HuH-7 (cell line): ENCODE measurements around the gene CNTN4.
"Not testable (repeated sequence)": the region's sequence is repeated elsewhere in the genome, so short reads cannot be mapped to it uniquely, and the experiment has no call there.

ENCODE experiments used
- DNase-seq: peaks from one replicate; pipeline ENCODE4 v3.0.0; 2011; ENCODE audit warnings: low spot score

The CNTN4 gene

DNA sequence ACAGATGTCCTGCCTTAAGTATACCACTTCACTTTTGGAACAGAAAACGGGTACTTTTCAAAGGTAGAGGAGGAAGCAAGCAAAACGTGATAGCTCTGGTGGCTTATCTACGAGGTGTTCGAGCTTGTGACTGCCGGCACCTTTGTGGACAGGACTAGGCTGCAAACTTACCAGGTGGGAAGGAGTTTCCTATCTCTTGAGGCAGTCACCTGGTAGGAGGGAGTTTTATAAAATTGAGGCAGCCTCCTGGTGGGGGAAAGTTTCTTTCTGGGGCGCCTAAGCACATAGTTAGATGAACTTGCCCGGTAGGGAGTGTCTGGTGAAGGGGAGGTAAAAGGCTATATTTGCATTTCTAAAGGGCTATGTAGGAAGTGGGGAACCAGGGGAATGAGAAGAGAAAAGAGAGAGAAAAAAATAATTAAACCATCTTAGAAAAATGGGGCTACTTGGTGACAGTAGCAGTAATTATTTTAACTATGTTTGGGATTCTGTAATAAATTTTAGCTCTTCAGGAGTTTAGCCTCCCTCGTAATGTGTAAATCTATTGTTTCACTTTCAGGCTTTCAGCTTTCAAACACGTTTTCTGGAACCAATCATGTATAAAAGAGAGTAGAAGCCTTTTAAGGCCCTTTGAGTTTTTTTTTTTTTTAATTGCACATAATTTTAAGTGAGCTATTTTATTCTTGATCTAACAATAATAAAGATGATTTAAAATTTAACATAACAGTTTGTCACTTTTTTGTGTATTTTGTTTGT, 880.5 kb downstream of the CNTN4 start:
- DNase-seq, result no peak

DNA sequence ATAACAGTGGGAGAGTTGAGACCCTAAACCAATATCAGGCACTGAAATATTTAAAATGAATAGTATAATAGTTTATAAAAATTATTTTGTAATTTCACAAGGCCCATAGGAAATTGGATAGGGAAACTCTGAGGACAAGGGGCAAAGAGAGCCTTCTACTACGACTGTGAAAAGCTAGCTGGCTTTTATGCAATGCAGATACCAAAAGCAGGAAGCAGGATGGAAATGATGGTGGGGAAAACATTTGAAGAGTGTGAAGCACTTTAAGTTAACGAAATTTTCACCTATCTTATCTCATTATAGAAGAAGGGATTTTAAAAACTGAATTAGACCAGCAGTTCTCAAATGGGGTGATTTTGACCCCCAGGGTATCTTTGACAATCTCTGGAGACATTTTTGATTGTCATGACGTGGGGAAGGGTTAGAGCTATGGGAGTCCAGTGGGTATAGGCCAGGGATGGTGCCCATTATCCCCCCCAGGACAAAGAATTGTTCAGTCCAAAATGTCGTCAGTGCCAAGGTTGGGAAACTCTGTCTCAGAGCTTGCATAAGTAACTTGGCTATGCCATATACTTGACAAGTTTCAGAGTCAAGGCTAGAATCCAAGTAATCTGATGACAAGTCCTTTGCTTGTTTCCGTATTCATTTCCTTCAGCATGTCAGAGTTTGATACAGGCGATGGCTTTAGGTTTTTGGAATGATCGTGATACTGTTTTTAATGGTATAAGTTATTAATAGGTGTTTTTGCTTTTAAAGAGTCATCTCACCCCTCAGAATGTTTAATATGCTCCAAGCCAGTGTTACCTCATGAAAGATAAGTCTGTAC, 885.6 kb downstream of the CNTN4 start:
- no peak for DNase-seq

DNA sequence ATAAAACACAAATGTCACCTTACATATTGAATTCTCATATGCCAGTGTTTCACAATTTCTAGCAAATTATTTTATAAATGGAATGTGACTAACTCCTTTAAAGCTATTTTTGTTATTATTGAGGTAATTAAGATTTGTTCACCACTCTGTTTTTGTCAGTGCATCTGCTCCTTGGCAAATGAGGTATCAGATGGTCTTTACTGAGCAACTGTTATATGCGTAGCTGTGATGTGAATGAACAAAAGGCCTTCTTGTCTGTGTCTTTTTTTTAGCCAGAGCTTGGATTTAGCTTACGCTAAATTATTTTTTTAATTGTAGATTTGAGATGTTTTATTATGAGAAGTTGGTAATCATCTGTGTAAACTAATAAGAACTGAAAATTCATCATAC, 886.2 kb downstream of the CNTN4 start:
- DNase-seq, result no peak

DNA sequence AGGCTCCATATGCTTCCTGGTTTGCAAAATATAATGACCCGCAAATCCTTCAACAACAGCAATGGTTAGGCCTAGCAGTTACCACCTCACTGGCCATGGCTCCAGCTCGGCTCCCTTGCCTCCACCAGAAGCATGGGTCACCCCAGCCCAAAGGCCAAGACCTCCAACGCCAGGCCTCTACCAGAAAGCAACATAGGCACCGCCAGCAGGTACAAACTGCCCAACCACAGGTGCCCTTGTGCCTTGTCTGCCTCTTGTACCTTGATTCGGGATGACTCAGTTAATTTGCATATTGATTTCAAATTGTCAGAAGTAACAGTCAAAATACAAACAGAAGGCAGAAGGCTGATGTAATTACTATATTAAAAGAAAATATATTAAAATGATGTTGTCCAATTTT, 886.8 kb downstream of the CNTN4 start:
- DNase-seq, result no peak

DNA sequence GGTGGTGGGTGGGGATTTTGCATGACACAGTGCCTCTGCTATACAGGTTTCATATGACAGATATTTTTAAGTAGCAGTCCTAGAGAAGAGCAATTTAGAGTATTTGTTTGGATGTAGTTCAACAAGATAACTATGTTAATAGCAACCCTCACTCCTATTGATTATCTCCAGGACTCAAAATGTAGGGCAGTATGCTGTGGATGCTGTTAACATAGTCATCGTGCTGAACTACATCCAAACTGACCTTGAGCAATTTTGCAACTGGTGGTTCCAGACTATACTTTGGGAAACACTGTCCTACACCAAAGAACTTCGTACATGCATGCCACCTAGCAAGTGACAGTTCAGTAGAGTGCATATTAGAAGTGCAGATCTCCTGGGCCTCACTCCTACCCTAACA, 893.9 kb downstream of the CNTN4 start:
- no peak for DNase-seq

DNA sequence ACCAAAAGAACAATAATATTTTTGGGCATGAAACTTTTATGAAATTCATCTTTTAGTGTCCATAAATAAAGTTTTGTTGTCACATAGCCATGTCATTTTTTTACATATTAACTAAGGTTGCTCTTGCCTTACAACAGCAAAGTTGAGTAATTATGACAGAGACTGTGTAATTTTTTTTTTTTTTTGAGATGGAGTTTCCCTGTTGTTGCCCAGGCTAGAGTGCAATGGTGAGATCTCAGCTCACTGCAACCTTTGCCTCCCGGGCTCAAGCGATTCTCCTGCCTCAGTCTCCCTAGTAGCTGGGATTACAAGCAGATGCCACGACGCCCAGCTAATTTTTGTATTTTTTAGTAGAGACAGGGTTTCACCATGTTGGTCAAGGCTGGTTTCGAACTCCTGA, 894.5 kb downstream of the CNTN4 start:
- DNase-seq, result not testable (repeated sequence)

DNA sequence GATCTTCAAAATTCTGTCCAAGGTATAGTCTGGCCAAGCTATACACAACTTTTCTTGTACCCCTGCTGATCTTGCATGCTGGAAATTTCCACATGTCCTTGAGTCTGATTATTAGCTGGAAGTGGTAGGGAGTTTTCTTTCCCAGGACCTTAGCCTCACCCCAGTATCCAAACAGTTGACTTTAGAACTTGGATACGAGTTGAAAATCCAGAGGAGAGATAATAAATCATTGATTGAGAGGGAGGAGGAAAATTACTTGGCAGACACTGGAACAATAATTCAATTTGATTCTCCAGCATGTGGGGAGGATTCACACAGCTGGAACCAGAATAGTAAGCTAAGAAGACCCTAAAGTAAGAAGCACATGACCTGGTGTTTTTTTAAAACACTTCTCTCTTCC, 895.1 kb downstream of the CNTN4 start:
- DNase-seq, result peak; percentile 7

DNA sequence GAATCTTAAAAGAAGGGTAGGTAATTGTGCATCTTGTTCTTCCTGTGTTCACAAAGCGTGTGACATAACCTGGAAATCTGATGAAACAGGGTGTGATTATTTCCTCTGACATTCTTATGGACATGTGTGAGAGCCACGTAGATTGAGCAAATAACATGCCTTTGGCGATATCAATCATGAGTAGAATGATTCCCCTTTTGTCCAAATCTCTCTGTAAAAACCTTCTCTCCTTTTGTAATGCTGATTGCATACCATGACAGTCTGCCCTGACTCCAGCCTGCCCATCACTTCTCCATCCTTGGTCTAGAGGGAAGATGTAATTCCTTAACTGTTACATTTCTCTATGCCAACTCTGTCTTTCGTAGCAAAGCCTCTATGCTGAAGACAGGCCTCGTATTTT, 896.5 kb downstream of the CNTN4 start:
- no peak for DNase-seq

DNA sequence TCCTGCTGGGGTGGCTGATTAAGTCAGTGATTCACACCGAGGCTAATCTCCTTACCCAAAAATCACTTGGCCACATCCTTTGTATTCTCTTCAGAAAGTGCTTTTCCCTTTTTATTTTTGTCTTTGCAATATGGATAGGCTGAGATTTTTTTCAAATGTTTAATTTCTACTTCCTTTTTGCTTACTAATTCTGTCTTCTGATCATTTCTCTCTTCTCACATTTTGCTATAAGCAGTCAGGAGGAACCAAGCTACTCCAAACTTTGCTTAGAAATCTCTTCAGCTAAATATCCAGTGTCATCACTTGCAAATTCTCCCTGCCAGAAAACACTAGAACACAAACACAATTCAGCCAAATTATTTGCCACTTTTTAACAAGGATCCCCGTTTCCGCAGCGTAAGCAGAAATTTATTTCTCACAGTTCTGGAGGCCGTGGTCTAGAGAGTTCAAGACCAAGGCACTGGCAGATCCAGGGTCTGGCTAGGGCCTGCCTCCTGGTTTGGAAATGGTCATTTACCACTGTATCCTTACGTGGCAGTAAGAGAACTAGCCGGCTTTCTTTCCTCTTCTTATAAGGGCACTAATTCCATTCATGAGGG, 906.6 kb downstream of the CNTN4 start:
- DNase-seq, result no peak

DNA sequence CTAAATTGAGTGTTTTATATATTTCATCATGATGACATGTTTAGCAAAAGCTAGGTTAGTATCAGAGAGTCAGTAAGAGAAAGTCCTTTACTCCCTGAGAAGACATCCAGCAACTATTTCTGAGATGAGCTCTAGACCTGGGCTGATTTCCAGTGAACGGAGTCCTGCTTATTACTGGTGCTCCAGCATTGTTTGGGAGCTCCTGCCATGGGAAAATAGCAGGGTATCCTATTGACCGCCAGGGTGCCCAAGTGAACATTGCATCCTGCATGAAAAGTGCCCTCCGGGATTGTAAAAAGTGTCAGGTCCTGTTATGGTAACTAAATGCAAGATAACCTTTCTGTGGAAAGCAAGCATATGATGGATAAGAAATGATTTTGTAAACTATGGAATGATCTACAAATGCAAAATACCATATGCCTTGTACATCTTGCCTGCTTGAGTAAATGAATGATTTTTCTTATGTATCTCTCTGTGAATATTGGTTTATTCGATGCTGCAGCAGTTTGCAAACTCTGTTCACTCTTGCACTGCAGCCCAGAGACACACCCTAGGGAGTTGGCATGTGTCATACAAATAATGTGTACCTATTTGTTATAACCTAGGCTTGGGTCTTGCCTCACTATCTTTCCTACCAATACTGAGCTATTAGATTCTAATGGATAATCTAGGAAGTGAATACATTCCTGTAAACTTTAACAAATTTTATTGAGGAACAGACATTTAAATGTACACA, 914.8 kb downstream of the CNTN4 start:
- DNase-seq, result no peak

DNA sequence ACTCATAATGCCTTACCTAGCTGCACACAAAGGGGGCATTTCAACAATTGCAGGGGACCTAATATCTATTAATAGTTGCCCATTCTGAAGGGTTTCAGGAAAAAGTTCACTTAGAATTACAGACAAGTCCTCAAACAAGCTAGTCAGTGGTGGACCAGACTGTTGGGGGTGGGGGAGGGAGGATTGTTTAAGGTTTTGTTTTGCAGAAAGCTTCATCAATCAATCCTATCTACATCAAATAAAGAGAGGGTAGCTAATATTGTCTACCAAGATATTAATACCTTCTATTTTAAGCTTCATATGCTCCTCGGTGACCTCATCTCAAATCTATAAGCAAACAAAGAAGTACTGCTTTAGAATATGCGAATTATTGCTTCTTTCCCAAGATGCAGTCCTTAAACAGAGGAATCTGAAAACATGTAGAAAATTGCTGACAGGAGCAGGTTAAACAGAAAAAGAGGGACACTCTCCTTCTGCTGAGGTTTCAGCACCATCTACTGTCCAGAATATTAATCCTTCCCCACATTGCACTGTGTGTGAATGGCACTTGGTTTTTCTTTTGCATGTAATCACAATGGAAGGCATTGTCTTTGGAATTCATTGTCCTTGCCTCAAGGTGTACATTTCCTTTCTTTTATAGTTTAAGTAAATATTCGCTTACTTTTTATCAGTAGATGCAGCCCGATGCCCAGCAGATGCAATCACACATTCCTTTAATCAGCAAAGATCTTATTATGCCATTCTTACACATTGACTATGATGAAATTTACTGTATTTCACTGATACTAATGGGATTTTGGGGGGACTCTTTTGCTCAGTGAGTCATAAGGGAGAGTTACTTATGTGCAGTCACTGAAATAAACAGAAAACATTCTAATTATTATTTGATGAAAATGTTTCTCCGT, 916.8 kb downstream of the CNTN4 start:
- DNase-seq, result peak; percentile 47

DNA sequence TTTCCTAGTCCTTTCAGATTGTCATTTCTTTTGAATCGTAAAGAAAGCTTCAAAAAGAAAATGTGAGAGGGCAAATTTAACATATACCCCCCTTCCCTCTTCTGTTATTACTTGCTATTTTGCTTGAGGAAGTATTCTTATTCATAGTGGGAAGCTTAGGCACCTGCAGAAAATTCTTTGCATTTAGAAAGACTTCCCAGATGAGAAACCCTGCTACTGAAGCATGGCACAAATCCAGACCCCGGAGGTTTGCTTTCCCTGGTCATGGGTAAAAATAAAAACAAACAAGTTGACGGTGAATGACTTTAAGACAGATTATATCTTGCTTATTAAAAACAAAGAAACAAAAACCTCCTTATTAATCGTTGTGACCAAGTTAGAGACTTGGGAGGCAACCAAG, 917.6 kb downstream of the CNTN4 start:
- no peak for DNase-seq

DNA sequence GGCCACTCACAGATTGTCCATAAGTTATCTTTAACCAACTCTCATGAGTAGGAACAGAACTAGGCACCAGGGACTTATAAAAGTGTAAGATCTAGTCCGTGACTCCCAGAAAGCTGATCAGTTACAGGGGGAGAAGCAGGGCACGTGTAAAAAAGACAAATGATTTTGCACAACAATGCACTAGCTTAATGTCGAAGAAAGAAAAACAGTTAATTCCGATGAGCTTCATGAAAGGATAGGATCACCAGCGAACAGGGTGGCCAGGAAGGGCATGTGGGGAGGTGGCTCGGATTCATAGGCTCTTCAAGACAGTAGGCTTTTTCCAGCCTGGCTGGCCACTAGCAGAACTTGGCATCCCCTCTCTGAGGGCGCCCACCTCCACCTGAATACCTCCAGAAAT, 921.5 kb downstream of the CNTN4 start:
- DNase-seq, result no peak

DNA sequence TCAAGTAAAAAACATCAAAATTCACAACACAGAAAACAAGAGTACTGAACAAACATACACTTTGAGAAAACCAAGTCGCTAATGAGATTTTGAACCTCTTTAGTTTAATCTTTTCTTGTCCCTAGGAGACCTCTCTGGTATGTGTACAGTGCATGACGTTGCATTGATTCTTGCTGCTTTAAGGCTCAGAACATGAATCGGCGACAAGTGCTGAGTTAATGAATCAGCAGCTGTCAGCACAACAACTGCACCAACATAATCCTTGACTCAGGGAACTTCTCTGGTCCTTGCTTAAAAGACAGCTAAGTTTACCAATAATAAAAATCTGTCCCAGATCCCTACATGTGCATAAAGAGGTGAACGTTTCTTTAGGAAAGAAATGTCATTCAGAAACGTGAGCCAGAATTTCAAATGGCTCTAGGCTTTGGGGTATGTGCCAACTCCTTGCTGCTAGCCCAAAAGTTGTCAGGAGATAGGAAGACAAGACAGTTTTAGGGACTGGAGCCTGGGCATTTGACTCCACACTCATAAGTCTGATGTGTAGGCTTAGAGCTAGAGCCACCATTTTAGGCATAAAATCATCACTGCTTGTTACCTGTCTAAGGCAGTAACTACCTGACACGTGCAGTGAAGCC, 924.6 kb downstream of the CNTN4 start:
- DNase-seq, result no peak

DNA sequence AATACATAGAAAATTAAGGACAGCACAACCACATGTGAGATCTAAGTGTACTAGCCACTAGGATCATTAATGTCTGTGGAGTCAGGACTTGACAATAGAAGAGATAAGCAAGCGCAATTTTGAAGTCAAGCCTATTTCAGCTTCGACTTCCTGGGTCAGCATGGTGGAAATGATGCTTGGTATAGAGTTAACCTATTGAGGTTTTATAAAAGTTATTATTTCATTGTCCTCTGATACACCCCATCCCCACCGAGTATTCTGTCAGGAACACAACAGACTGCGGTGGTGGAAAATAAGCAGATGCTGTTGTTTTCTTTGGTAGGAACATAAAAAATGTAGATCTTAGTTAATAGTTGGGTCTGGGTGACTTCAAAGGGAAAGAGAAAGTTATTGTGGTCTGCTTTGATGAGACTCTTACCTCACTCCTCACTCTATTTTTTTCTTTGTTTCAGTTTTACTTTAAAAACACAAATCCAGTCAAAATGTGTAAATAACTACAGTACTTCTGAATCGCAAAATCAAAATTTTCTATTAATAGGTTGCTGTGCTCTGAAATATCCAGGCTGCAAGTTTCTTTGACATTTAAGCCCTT, 929.4 kb downstream of the CNTN4 start:
- no peak for DNase-seq

DNA sequence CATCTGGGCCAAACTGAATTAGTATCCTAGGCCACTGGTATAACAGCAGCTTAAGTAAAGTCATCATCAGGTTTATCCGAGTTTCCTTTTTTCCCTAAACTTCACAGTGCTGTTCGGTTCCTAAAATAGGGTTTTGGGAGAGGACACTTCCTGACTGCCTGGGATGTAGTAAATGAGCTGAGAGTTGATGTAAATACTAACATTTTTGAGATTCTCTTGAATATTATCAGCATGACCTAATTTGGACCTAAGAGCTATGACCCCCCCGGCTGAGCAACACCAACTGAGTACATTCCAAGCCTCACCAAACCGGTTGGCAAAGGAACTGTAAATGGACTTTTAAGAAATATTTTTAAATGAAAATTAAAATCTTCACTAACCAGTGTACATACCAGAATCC, 932.7 kb downstream of the CNTN4 start:
- no peak for DNase-seq

DNA sequence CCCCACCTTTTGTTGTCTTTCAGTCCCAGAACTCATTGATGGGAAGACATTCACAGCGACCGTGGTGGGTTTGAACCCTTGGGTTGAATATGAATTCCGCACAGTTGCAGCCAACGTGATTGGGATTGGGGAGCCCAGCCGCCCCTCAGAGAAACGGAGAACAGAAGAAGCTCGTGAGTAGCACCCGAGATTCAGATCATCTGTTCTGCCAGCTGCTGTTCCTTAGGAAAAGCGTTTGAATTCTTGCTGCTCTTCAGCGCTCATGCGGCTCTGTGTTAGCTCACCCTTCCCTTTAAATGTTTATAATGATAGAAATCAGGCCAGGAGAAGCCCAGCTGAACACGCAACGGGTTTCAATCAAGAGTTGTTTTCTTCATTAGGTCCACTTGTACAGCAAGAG, 938.5 kb downstream of the CNTN4 start:
- no peak for DNase-seq

DNA sequence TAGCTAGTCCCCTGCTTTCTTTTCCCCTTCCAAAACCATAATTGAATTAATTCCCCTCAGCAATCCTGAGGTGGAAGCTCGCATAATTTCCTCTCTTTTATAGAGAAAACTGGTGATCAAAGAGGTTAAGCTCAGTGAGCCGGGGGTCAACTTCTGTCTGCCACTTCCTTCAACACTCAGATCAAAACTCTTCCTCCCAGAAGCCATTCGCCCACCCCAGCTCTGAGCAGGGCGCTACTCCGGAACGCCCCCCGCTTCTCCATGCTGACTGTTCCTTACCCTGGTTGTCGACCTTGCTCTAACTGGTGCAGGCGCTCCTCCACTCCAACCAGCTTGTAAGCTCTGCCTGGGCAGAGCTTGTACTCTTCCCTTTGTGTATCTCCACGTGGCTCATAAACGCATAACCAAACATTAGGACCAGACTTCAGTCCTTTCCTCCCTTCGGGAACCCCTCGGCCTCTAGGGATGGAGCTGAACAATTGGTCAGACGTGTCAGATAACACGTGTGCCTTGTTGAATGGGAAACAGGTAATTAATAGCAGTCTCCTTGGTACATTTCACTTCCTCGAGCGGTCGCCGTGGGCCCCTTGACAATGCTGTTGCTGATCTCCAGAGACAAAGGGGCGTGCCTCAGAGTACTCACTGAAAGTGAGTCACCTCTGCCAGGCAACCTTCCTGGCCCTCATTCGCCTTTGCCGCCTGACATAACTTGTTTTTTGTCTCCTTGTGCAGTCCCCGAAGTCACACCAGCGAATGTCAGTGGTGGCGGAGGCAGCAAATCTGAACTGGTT, 939.7 kb downstream of the CNTN4 start:
- no peak for DNase-seq

DNA sequence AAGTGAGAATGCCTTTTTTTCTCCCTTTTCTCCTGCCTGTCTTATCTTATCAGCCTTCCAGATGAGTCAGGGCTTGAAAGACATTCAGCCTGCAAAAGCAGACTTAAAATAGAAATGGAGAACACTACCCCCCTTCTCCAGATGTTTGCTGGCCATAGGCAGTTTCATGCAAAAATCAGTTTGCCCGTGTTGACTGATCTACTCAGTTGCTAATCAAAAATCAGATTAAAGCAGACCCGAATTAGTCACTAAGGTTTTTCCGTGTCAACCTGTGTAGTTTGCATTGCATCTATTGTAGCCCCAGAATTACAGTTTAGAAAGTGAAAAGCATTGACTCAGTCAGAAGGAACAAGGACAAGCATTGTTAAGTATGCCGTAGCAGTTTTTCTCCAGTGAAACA, 955.3 kb downstream of the CNTN4 start:
- no peak for DNase-seq

DNA sequence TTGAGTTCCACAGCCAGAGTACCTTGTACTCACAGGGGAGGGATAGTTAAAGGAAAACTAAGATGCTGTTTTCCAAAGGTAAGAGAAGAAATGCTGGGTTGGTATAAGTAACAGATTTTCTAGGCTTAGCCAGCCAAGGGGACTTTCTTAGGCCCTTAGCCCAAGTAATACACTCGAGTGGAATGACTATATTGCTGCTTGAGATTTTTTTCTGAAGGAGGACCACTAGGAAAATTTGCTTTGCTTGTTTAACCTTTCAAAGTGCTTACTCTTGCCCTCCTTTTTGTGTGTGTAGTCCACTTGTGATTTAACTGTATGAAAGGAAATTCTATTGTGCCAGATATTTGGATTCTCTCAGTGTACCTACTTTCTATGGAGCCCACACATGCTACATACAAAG, 961.0 kb downstream of the CNTN4 start:
- no peak for DNase-seq
